Measurements from ENCODE around the gene C3orf22.
"Not testable (repeated sequence)": the region's sequence is repeated elsewhere in the genome, so short reads cannot be mapped to it uniquely, and the experiment has no call there.

C3orf22 gene

GRCh38 chr3:126558336-126559071 is at the start of gene C3orf22:
C3orf22 (minus strand) TSS chr3:126558932; CDS start chr3:126553390, 5,542 bp downstream.
- no peak for DNase-seq

- no peak for DNase-seq
Observed at GRCh38 chr3:126607214-126607908, 48.6 kb upstream of the C3orf22 start.

DNA sequence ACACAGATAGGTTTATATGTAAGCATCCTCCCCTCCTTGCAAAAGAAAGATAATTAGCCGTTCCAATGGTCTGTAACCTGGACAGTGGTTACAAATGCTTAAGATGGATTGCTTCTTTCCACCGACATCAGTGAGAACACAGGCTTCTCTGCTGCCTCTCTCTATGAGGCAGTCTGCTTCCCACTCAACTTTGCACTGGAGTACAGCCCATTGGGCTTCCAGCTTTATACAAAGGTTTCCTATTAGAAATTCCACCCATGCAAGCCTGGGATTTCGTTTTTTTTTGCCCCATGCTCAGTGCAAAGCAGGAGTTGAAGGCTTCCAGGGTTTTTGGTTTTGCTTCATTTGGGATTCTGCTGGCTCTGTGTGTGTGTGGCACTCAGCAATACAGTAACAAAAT is 47.3 kb upstream of the C3orf22 start:
- DNase-seq: no peak

DNA sequence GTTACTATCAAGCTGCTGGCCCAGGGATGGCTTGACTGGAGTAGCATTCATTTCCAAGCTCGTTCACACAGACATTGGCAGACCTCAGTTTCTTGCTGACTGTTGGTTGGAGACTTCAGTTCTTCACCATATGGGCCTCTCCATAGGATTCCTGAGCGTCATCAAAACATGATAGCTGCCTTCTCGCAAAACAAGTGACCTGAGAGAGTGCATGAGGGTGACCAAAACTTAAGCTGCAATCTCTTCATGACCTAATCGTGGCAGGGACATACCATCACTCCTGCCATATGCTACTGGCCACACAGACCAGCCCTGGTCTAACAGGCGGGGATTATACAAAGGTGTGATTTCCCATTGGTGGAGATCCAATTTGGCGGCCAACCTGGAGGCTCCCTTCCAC is 46.0 kb upstream of the C3orf22 start:
- no peak for DNase-seq

- DNase-seq: no peak
Observed at GRCh38 chr3:126599101-126599500, 40.4 kb upstream of the C3orf22 start.

- not testable (repeated sequence) for DNase-seq
Observed at GRCh38 chr3:126595479-126595878, 36.7 kb upstream of the C3orf22 start.

DNA sequence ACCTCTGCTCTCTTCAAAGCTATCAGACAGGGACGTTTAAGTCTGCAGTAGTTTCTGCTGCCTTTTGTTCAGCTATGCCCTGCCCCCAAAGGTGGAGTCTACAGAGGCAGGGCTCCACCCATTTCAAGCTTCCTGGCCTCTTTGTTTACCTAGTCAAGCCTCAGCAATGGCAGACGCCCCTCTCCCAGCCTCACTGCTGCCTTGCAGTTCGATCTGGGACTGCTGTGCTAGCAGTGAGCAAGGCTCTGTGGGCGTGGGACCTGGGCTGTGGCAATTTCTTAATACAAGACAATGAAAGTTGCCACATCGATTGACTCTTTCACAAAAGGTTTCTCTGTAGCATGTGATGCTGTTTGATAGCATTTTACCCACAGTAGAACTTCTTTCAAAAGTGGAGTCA is 32.8 kb upstream of the C3orf22 start:
- not testable (repeated sequence) for DNase-seq

- DNase-seq: no peak
Observed at GRCh38 chr3:126582311-126582710, 23.6 kb upstream of the C3orf22 start.

DNA sequence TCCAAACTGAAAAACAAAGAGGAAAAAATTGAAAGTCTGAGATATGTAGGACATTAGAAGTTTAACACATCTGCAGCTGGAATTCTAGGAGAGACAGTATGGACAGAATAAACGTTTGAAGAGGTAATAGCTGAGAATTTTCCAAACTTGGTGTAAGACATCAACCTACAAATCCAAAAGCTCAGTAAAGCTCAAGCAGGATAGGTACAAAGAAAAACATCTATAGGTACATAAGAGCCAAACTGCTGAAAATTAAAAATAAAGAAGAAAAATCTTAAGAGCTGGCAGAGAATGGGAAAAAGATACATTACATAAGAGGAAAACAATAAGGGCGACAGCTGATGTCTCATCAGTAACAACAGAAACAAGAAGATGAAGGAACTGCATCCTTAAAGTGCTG is 22.8 kb upstream of the C3orf22 start:
- DNase-seq: no peak

DNA sequence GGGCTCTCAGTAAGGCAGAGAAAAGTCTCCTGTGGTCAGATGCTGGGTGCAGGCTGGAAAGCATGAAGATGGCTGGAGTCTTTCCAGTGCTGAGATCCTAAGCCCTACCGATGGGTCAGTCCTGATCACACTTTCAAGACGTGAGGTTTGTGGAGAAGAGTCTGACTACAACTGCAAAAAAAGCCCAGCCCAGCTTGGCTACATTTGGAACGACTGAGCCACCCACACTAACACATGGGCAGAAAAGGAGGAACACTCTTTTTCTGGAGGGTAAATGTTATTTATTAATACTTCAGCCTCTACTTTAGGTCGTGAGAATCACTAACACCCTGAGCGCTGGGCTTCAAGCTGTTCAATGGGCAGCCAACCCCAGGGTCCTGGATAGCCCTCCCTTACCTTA is 22.0 kb upstream of the C3orf22 start:
- no peak for DNase-seq

GRCh38 chr3:126578702-126579101 is 20.0 kb upstream of the C3orf22 start:
- DNase-seq: no peak

GRCh38 chr3:126577261-126577660 is 18.5 kb upstream of the C3orf22 start:
- no peak for DNase-seq

DNA sequence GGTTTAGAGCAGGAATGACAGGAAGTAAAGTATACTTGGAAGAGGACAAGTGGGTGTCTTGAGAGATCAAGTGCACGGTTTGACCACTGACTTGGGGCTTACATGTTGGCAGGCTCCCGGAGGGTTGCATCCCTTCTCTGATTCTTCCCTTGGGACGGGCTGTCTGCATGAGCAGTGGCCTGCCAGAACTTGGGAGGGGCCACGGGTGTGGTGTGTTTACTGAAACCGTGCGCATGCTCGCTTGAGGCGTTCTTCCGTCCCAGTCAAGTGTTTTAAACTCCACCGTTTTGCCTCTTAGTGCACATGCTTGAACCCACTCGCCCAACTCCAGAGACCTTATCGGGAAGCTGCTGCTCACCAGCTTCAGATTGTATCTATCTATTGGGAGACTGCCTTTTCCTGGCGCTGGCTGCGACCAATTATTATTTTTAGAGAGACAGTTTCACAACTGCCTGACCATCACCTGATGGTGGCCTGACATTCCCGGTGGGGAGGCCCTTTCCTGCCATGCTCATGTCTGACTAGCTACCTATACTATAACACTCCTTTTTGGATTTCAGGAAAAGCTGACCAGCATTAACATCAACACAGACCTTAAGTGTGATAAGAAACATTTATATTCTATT is 14.9 kb upstream of the C3orf22 start:
- no peak for DNase-seq

- DNase-seq: no peak
Observed at GRCh38 chr3:126571078-126571477, 12.3 kb upstream of the C3orf22 start.

- DNase-seq: no peak
Observed at GRCh38 chr3:126570103-126570541, 11.4 kb upstream of the C3orf22 start.

DNA sequence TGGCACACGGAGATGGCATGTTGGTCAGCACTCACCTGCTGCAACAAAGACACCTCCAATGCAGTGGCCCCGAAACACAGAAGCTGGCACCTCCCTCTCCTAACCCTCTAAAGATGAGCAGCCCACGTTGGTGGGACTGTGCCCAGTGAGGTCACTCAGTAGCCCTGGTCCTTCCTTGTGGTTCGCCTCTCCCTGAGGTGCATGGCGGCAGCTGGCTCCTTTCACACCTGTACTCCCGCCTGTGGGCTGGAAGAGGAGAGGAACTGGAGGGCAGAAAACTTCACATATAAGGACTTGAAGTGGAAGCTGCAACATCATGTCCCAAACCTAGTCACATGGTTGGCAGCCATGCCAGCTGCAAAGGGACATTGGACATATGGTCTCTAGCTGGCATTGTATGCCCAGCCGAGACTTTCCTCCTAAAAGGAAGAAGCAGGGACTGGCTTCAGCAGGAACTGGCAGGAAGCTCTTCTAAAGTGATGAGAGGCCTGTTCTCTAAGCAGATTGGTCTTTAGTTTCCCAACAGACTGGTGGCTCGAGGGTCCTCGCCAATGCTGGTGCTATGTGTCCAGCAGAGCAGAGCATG is 10.8 kb upstream of the C3orf22 start:
- DNase-seq: no peak

DNA sequence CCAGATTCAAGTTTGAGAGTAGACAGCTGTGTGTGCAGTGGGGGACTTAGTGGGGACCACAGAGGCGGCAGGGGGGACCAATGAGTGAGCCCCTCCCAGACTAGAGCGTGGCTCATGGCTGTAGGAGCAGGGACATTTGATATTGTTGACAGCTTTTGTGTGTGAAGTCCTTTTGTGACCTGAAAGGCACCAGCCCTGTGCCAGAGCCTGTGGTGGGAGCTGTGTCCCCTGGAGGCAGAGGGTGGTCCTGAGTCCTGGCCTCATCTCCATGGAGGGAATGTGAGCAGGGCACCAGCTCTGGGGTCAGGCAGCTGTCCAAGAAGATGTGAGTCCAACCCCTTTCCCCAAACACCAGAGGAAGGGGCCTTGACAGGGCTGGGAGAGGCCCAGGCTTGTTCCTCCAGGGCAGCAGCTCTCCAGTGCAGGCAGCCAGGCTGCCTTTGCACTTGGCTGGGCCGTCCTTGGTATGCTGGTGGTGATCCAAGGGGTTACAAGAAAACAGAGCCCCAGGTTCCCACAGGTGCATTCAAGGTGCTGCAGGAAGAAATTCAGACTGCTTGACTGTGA is 10.1 kb upstream of the C3orf22 start:
- DNase-seq: no peak

DNA sequence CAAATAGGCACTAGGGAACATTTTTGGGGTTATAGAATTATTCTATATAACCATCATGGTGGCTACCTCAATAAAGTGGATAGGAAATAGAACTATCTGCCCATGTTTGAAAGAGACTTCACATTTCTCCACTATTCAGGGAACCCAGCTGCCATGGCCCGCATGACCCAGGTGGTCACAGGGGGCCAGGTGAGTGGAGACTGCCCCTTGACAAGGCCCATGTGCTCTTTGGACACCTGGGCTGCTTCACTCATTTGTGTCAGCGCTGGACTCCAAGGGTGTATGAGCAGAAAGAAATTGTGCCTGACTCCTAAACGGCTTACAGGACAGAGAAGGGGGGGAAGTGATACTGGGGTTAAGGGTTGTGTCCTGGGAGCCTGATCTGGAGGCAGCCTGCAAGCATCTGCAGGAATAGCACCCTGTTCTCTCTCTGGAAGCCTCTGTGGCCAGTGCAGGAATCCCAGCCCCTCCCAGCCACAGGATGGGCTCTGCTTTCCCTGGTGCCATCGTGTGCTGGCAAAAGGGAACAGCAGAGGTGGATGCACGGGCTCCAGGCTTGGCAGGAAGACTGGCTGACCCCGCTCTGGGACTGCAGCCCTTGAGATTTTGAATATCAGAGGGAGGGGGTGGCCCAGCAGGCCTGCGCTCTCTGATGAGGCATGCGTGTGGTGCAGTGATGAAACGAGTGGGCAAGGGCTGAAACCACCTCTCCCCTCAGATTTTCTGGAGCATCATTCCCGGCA is 9.1 kb upstream of the C3orf22 start:
- no peak for DNase-seq

DNA sequence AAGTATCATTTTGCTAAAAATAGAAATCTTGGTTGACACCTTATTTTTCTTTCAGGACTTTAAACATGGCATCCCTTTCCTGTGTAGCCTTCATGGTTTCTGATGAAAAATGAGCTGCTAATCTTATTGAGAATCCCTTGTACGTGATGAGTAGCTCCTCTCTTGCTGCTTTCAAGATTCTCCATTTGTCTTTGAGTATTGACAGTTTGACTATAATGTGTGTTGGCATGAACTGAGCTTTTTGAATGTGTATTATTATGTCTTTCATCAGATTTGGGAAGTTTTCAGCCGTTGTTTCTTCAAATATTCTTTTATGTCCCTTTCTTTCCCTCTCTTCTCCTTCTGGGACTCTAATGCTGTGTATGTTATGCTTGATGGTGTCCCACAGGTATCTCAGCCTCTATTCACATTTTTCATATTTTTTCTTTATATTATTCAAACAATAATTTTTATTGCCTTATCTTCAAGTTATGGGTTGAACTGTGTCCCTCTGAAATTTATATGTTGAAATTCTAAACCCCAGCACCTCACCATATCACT is 4.1 kb upstream of the C3orf22 start:
- no peak for DNase-seq

DNA sequence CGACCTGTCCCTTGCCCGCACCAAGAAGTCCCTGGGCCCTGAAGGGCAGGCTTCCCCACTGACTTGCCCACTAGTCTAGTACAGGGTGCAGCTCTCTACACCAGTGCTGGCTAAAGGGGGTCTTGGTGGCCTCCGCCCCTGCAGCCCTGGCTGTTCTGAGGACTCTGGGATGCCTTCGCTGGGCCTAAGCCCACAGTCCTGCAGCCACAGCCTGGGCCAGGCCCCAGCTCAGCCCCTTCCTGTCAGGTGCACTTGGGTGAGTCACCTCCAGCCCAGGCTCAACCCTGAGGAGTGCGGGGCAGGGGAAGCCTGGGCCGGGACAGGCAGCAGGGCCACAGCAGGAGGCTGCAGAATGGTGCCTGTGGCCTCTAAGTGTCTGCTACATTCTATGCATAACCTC is 971 bp downstream of the C3orf22 start:
- no peak for DNase-seq

- no peak for DNase-seq
Observed at GRCh38 chr3:126557415-126557745, 1.4 kb downstream of the C3orf22 start.

DNA sequence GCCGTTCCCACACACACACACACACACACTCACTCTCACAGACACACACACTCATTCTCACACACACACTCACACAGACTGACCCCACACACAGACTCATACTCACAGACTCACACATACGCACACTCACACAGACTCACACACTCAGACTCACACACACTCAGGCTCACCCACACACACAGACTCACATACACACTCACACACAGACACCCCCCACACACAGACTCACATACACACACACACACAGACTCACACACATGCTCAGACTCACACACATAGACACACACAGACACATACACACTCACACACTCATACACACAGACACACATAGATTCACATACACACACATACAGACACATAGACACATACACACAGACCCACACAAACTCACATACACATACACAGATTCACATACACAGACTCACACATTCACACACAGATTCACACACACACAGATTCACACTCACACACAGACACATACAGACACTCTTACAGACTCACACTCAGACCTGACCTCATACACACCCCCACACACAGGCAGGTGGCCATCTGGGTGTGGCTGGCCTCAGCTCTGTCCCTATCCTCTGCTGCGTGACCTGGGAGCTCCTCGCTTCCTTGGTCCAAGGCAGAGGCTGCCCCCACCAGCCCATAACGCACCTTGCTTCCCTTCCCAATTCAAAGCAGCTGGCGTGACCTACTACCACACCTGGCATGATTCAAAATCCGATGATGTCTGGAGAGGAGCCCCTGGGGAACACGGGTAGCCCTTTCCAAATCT is 1.9 kb downstream of the C3orf22 start:
- no peak for DNase-seq
